GM18951 (cell line): ENCODE data around the gene BANP.
"Not testable (repeated sequence)": the region's sequence is repeated elsewhere in the genome, so short reads cannot be mapped to it uniquely, and the experiment has no call there.

ENCODE experiments used
- POLR2A ChIP-seq: IDR thresholded peaks from 4 replicates; pipeline ENCODE4 v1.6.1; 2011; ENCODE audit warnings: mild to moderate bottlenecking; ENCODE audit not compliant: insufficient read length, insufficient read depth; ENCODE audit errors: extremely low read depth
- in situ Hi-C: fragments of 300-500 bp; cut with MboI; formaldehyde crosslinking; loops from one replicate; pipeline ENCODE4 v1.12.0; 2022; ENCODE audit warnings: low sequenced_read_pairs, mixed read lengths, inconsistent platforms; ENCODE audit not compliant: unreplicated experiment

BANP gene

GRCh38 chr16:88030498-88030897, 79.3 kb downstream of the BANP start:
- in situ Hi-C loops = no loop called here
- no peak for TF ChIP-seq POLR2A

GRCh38 chr16:88030961-88031360, 79.7 kb downstream of the BANP start:
- in situ Hi-C loops = not testable (repeated sequence)

GRCh38 chr16:88033003-88033740, 81.9 kb downstream of the BANP start:
- in situ Hi-C loops = not testable (repeated sequence)

GRCh38 chr16:88034770-88035169, 83.5 kb downstream of the BANP start:
- no peak for TF ChIP-seq POLR2A
- in situ Hi-C loops = no loop called here

- in situ Hi-C loops = no loop called here
- no peak for TF ChIP-seq POLR2A
These were observed 84.1 kb downstream of the BANP start for GRCh38 chr16:88035292-88035691.

GRCh38 chr16:88035884-88036639, 84.8 kb downstream of the BANP start:
- in situ Hi-C loops = not testable (repeated sequence)

GRCh38 chr16:88036640-88036996, 85.4 kb downstream of the BANP start:
- in situ Hi-C loops = not testable (repeated sequence)

GRCh38 chr16:88037359-88037758, 86.1 kb downstream of the BANP start:
- in situ Hi-C loops = not testable (repeated sequence)

- in situ Hi-C loops = not testable (repeated sequence)
These were observed 86.8 kb downstream of the BANP start for GRCh38 chr16:88037876-88038525.

- in situ Hi-C loops = not testable (repeated sequence)
These were observed 87.3 kb downstream of the BANP start for GRCh38 chr16:88038526-88038908.

GRCh38 chr16:88039591-88039990, 88.4 kb downstream of the BANP start:
- in situ Hi-C loops = no loop called here
- no peak for TF ChIP-seq POLR2A

GRCh38 chr16:88040196-88040876, 89.1 kb downstream of the BANP start:
- in situ Hi-C loops = not testable (repeated sequence)

GRCh38 chr16:88040877-88041244, 89.6 kb downstream of the BANP start:
- in situ Hi-C loops = not testable (repeated sequence)

GRCh38 chr16:88041506-88041905, 90.3 kb downstream of the BANP start:
- in situ Hi-C loops = not testable (repeated sequence)

GRCh38 chr16:88041986-88042562, 90.8 kb downstream of the BANP start:
- in situ Hi-C loops = not testable (repeated sequence)

- in situ Hi-C loops = not testable (repeated sequence)
These were observed 92.1 kb downstream of the BANP start for GRCh38 chr16:88043208-88043910.

GRCh38 chr16:88044121-88044581, 92.9 kb downstream of the BANP start:
- in situ Hi-C loops = not testable (repeated sequence)

GRCh38 chr16:88045361-88045760, 94.1 kb downstream of the BANP start:
- in situ Hi-C loops = not testable (repeated sequence)
